Uterus (tissue), 2 donors: Measurements from ENCODE around the gene FBLN5.

Source experiments
- POLR2A ChIP-seq, 2 donors: fragments of 450-650 bp; IDR thresholded peaks; one replicate each; pipeline ENCODE4 v1.6.1; 2016; ENCODE audit warnings: antibody characterized with exemption in 2 of 2, mild to moderate bottlenecking in 1 of 2, moderate library complexity in 1 of 2
- TF ChIP-seq, protein P1 (sequence below), 4 experiments: fragments of 200-600 bp in 2 of 4; fragments of 450-650 bp in 2 of 4; sonication (generic) in 2 of 4; IDR thresholded peaks; one replicate each; pipeline ENCODE4 v1.5.1; 2016 to 2019; ENCODE audit warnings: antibody characterized with exemption in 4 of 4, mild to moderate bottlenecking in 2 of 4, moderate library complexity in 1 of 4

DNA sequence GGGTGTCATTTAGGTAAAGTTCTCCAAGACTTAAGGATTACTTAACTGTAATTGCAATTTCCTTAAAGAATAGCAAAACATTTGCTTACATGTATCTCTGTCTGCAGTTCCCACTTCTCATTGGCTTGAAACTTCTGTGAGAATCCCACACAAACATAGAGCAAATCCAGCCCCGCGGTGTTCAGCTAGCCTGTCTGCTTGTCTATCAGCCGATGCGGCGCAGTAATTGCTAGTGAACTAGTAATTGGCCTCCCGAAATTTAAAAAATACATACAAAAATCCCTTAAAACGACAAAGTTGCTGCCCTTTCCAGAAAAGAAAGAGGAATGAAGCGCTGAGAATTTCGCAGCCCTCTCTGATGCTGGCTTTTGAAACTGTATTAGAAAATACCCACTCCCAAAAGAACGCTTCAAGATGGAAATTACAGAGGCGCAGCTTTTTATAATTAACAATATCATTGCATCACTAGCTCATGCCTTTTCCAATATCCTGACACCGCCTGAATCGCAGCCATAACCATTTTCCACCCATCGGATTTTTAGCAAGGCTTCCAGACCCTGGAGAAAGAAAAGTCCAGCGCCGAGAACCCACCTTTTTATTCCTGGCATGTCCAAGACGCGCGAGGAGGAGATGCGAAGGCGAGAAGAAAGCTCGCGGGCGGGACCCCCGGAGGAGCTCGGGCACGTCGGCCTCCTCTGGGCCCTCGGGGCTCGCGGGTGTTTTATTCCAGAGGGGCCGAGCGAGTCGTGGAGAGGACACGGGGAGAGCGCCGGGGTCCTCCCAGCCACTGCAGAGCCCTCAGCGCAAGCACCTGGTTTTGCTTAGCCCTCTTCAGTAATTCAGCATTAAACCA lies 646 bp downstream of the FBLN5 start:
- TF ChIP-seq, protein P1, sequence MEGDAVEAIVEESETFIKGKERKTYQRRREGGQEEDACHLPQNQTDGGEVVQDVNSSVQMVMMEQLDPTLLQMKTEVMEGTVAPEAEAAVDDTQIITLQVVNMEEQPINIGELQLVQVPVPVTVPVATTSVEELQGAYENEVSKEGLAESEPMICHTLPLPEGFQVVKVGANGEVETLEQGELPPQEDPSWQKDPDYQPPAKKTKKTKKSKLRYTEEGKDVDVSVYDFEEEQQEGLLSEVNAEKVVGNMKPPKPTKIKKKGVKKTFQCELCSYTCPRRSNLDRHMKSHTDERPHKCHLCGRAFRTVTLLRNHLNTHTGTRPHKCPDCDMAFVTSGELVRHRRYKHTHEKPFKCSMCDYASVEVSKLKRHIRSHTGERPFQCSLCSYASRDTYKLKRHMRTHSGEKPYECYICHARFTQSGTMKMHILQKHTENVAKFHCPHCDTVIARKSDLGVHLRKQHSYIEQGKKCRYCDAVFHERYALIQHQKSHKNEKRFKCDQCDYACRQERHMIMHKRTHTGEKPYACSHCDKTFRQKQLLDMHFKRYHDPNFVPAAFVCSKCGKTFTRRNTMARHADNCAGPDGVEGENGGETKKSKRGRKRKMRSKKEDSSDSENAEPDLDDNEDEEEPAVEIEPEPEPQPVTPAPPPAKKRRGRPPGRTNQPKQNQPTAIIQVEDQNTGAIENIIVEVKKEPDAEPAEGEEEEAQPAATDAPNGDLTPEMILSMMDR (IDR thresholded peaks at IDR 0.05): no peak
- TF ChIP-seq POLR2A (IDR thresholded peaks at IDR 0.05): no peak
